Epidermal melanocyte (primary cell): ENCODE data around the gene RPP25L.
A peak's percentile ranks its signal among the peaks of the same experiment; 100 is the strongest.
"Not testable (repeated sequence)": the region's sequence is repeated elsewhere in the genome, so short reads cannot be mapped to it uniquely, and the experiment has no call there.

ENCODE experiments used
- DNase-seq: peaks from one replicate; pipeline ENCODE4 v3.0.0; 2011; ENCODE audit warnings: low spot score; ENCODE audit not compliant: insufficient read length

RPP25L gene

DNA sequence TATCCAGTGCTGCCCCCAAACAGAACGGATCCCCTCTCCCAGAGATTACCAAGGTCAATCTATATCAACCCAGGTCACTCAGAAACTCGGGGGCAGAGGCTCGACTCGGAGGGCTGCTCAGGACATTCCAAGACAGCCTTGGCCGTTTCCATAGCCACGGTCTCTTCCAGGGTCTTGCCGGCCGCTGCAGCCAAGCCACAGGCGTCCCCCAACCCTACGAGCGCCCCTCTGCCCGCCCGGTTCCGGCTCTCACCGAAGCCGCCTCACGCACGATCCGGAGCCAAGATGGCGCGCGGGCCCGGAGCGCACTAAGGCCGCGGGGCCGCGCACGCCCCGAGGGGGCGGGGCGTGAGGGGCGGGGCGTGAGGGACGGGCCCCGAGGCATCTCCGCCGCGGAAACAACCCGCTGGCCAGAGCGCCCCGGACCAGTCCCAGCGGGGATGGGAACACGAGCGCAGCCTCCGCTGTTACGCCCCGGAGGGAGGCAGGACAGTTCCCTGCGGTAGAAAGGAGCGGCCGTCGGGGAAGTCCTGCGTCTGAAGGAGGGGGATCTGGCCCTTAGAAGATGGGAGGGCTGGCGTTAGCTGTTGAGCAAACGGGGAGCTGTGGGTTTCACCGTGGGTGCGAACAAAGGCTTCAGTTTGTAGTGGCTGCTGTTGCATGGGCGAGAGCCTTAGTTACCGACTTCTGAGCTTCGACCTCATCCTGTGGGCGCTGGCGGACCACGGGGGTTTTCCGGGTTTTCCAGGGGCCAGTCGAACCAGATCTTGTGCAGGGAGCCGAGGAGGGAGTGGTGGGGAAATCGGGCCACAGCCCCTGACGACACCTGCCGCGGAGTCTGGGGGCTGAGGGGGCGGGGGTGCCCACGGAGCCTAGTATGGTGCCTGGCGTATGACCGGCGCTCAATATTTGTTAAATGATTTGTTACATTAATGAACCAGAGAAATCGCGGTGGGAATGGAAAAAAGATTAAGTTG, at the start of gene RPP25L:
TSS of gene RPP25L (minus strand) at position 287 of the 977 bp plus-strand sequence. CDS start 801 bp downstream, outside the sequence.
- DNase-seq: peak; percentile 91

GRCh38 chr9:34659592-34660253, 47.8 kb upstream of the RPP25L start:
- DNase-seq: no peak

DNA sequence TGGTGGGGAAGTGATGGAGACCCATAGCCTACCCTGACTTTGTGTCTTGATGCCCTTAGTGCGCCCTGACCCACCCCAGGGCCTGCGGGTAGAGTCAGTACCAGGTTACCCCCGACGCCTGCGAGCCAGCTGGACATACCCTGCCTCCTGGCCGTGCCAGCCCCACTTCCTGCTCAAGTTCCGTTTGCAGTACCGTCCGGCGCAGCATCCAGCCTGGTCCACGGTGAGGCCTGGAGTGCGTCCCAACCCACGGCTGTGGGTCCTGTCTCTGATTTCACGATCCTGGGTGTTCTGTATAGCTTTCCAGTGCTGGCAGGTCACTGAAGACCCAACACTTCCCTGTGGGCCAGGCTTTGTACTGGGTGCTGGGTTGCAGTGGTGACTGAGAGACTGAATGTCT, 46.6 kb upstream of the RPP25L start:
- DNase-seq: no peak

- no peak for DNase-seq
Measured at GRCh38 chr9:34656992-34657391, 45.1 kb upstream of the RPP25L start.

GRCh38 chr9:34655394-34655793, 43.5 kb upstream of the RPP25L start:
- DNase-seq: no peak

DNA sequence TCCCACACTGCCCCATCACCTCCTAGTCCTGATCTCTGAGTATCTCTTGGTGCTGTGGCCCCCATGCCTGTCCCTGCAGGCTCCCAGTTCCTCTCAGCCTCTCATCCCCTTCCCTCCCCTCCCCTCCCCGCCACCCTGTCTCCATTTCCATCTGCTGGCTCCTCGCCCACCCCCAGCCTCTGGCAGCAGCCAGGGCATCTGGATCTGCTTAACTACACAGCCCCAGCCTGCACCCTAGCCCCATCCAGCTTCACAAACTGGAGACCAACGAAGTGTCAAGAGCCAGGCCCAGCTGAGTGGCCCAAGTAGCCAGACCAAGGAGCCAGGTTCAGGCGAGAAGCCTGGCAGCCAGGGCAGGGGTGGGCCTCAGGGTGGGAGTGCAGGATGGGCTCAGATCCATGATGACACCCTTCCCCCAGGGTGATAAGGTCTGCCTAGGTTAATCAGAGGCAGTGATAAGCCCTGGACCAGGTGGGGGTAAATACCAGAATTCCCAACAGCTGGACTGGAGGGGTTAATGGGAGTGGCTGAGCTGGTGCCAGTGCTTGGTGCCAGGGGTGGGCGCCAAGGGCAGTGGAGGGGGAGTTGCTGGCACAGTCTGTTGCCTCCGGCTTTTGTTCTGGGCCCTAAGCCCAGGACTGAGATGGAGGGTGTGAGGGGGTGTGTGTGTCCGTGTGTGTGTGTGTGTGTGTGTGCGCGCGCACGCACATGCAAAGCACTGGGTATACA, 42.6 kb upstream of the RPP25L start:
- no peak for DNase-seq

GRCh38 chr9:34653151-34654072, 41.5 kb upstream of the RPP25L start:
- DNase-seq: no peak

DNA sequence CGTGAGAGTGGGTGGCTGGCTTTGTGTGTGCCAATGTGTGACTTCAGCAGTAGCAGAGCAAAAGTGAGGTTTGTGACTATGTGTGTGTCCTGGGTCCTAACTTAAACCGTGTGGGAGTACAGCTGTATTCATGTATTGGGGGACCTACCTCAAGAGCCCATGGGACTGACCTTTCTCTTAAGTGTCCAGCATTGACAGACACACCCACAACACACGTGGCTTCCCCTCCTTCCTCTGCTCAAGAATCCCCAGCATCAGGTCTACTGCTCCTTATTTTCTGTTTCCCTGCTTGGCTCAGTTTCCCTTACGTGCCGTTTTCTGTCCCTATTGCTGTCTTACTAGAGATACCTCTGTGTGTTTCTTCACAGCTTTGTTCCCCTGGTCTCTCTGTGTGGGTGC, 40.7 kb upstream of the RPP25L start:
- DNase-seq: no peak

GRCh38 chr9:34651876-34652601, 40.1 kb upstream of the RPP25L start, which contains the start of gene IL11RA:
IL11RA (plus strand) TSS chr9:34652185; CDS start chr9:34655218, 3,033 bp downstream.
- peak; percentile 91 for DNase-seq

GRCh38 chr9:34651321-34651720, 39.4 kb upstream of the RPP25L start:
- DNase-seq: no peak

DNA sequence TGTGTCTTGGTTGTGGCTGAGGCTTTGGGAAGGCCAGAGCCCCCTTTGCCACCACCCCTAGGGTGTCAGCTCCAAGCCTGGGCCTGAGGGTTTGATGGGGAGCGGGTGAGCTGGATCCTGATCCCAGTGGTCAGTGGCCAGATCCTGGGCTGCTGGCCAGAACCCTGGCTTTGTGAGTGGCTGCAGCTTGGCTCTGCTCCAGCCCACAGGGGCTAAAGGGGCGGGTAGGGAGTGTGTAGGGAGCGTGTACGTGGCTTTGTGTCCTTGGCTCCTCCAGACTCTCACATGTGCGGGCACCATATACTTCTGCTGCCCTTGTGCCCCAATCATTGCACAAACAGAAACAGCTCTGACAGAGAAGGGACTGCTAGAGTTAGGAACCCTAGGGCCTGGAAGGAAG, 38.9 kb upstream of the RPP25L start:
- no peak for DNase-seq

DNA sequence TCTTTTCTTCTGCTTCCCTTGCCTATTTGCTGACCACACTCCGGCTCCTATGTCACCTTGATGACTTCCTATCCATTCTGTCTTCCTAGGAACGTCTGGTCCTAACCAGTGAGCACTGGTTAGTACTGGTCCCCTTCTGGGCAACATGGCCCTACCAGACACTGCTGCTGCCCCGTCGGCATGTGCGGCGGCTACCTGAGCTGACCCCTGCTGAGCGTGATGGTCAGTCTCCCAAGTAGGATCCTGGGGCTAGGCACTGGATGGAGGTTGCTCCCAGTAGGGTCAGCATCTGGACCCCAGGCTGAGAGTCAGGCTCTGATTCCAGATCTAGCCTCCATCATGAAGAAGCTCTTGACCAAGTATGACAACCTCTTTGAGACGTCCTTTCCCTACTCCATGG, 36.8 kb upstream of the RPP25L start:
- DNase-seq: no peak

DNA sequence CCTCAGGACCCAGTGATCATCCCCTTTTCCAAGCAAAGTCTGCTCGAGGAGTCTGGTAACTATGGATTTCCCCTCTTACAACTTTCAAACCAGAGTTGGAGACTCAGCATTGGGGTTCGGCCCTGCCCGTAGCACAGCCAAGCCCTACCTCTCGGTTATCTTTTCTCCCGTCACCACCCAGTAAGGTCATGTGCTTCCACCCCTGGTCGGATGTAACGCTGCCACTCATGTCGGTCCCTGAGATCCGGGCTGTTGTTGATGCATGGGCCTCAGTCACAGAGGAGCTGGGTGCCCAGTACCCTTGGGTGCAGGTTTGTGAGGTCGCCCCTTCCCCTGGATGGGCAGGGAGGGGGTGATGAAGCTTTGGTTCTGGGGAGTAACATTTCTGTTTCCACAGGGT, 35.8 kb upstream of the RPP25L start:
- DNase-seq: no peak

DNA sequence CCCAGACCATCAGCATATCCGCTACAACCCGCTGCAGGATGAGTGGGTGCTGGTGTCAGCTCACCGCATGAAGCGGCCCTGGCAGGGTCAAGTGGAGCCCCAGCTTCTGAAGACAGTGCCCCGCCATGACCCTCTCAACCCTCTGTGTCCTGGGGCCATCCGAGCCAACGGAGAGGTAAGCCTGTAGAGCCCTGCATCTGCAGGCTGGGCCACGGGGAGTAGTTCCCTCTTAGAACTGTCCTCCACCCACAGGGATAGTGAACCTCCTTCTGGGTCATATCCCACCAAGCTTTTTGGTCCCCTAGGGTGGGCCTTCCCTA, 35.1 kb upstream of the RPP25L start:
- DNase-seq: no peak

GRCh38 chr9:34646211-34647083, 34.5 kb upstream of the RPP25L start, which contains the start of gene GALT:
GALT (plus strand) TSS chr9:34646675; CDS start chr9:34646705, 30 bp downstream.
- DNase-seq: peak; percentile 93

GRCh38 chr9:34644766-34645314, 32.9 kb upstream of the RPP25L start:
- no peak for DNase-seq

- DNase-seq: no peak
Measured at GRCh38 chr9:34642679-34643078, 30.8 kb upstream of the RPP25L start.

DNA sequence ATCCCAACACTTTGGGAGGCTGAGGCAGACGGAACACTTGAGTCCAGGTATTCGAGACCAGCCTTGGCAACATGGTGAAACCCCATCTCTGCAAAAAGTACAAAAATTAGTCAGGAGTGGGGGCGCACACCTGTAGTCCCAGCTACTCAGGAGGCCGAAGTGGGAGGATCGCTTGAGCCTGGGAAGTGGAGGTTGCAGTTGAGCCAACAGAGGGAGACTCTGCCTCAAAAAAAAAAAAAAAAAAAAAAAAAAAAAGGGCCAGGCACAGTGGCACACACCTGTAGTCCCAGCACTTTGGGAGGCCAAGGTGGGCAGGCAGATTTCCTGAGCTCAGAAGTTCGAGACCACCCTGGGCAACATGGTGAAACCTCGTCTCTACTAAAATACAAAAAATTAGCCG, 27.4 kb upstream of the RPP25L start:
- DNase-seq: not testable (repeated sequence)

GRCh38 chr9:34638138-34638445, 26.2 kb upstream of the RPP25L start:
- no peak for DNase-seq
